Thoracic aorta (tissue), 2 donors: ENCODE results near the gene MYO3B. TPM values are rescaled to one million over a fixed set of nuclear protein-coding genes. Genes with fewer than 3 reads are reported as not detected.

Experiments
- ATAC-seq: fragments of 150-250 bp; one replicate; pipeline ENCODE4 v1.8.0; 2017; ENCODE audit warnings: low read depth; ENCODE audit not compliant: insufficient number of reproducible peaks, low FRiP score
- DNase-seq: peaks from one replicate; pipeline ENCODE4 v3.0.0-alpha.2; 2020; ENCODE audit warnings: low spot score
- H3K27ac ChIP-seq, 2 donors: fragments of 200-600 bp; sonication (generic); 1 replicate in 1 of 2; 2 replicates in 1 of 2; pipeline ENCODE4 v1.5.1; 2016; ENCODE audit warnings: mild to moderate bottlenecking in 2 of 2, moderate library complexity in 2 of 2
- H3K27me3 ChIP-seq: fragments of 200-600 bp; sonication (generic); replicated peaks from 2 replicates; pipeline ENCODE4 v1.6.0; 2016; ENCODE audit warnings: mild to moderate bottlenecking; ENCODE audit not compliant: insufficient read depth
- H3K36me3 ChIP-seq: fragments of 200-600 bp; sonication (generic); one replicate; pipeline ENCODE4 v1.5.1; 2016
- H3K4me1 ChIP-seq, 2 donors: fragments of 200-600 bp; sonication (generic); 1 replicate in 1 of 2; 2 replicates in 1 of 2; pipeline versions ENCODE4 v1.5.1 to v1.6.0; 2016; ENCODE audit warnings: low read depth in 2 of 2, mild to moderate bottlenecking in 1 of 2; ENCODE audit not compliant: control insufficient read depth in 1 of 2
- H3K4me3 ChIP-seq: fragments of 200-600 bp; sonication (generic); 2 replicates; pipeline ENCODE4 v1.5.1; 2016; ENCODE audit warnings: mild to moderate bottlenecking
- H3K9me3 ChIP-seq: fragments of 200-600 bp; sonication (generic); 2 replicates; pipeline ENCODE4 v1.5.1; 2016
- total RNA-seq, 2 donors: library from RNA; depleted of rRNA; stranded (reverse); fragments of >200 nt; gene quantifications; one replicate each; pipeline versions ENCODE4 v1.1.0 to v1.2.3, GENCODE V29; 2016
- TF ChIP-seq, protein P1 (sequence below): fragments of 200-600 bp; sonication (generic); IDR thresholded peaks from one replicate; pipeline ENCODE4 v1.5.1; 2019; ENCODE audit warnings: antibody characterized with exemption

Gene MYO3B
- total RNA-seq, 2 donors from 2014 or later: not detected

DNA sequence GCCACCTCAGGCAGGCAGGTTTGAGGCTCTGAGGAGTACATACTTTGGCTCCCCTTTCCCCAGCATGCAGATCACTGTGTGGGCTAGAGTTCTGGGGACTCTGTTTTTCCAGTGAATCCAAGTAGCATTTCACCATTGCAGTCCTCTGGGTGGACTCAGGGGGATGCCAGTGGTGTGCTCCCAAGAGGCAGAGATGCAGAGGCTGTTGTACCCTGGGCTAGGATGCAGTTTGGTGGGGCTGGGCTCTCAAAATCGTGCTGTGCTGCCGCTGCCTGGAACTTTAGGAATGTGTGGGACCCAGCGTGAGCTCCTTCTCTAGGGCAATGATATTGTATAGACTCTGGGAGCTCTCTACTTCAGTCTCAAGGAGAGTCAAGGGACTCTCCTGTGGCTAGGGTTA, 104.9 kb downstream of the MYO3B start:
- Histone ChIP-seq H3K27me3 (no peaks in the 10 kb centered on the region), H3K4me3 (no peak overlapping the region), H3K9me3 (no peaks in the 10 kb centered on the region), H3K36me3 (no peaks in the 10 kb centered on the region), H3K4me1 (no peaks in the 10 kb centered on the region), H3K27ac (no peak overlapping the region)
- TF ChIP-seq, protein P1, sequence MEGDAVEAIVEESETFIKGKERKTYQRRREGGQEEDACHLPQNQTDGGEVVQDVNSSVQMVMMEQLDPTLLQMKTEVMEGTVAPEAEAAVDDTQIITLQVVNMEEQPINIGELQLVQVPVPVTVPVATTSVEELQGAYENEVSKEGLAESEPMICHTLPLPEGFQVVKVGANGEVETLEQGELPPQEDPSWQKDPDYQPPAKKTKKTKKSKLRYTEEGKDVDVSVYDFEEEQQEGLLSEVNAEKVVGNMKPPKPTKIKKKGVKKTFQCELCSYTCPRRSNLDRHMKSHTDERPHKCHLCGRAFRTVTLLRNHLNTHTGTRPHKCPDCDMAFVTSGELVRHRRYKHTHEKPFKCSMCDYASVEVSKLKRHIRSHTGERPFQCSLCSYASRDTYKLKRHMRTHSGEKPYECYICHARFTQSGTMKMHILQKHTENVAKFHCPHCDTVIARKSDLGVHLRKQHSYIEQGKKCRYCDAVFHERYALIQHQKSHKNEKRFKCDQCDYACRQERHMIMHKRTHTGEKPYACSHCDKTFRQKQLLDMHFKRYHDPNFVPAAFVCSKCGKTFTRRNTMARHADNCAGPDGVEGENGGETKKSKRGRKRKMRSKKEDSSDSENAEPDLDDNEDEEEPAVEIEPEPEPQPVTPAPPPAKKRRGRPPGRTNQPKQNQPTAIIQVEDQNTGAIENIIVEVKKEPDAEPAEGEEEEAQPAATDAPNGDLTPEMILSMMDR: no peak
- DNase-seq (no peak), ATAC-seq (no peak)

DNA sequence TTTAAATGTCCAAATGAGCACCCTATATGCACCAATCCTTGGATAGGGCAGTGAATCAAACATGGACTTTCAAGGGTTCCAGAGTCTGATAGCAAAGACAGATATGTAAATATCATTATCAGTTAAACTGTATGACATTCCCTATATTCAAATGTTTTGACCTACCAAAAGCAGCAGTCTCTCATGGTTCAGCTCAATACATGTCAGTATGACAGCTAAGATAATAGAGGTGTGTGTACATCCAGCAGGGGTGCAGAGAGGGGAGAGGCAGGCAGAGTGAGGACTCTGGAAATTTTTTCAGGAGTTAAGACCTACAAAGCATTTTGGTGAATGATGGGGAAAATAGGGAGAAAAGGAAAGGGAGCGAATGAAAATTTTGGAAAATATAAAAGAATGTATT, 106.3 kb downstream of the MYO3B start:
- Histone ChIP-seq H3K36me3 (no peaks in the 10 kb centered on the region), H3K9me3 (no peaks in the 10 kb centered on the region), H3K27ac (no peak overlapping the region), H3K4me1 (no peaks in the 10 kb centered on the region), H3K27me3 (no peaks in the 10 kb centered on the region), H3K4me3 (no peak overlapping the region)
- ATAC-seq (no peak), DNase-seq (no peak)
- TF ChIP-seq, protein P1: no peak

DNA sequence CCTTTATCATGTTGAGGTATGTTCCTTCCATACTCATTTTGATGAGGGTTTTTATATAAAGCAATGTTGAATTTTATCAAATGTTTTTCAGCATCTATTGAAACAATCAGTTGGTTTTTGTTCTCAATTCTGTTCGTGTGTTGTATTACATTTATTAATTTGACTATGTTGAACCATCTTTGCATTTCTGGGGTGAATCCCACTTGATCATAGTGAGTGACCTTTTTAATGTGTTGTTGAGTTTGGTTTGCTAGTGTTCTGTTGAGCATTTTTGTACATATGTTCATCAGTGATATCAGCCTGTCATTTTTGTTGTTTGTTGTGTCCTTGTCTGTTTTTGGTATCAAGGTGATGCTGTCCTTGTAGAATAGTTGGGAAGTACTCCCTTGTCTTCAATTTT, 110.9 kb downstream of the MYO3B start:
- H3K9me3 ChIP-seq: no peaks in the 10 kb centered on the region
- H3K36me3 ChIP-seq: no peaks in the 10 kb centered on the region
- DNase-seq (no peak), ATAC-seq (no peak)
- no peaks in the 10 kb centered on the region for H3K4me1 ChIP-seq
- TF ChIP-seq, protein P1: no peak
- no peak overlapping the region for H3K27ac ChIP-seq
- H3K4me3 ChIP-seq: no peak overlapping the region
- H3K27me3 ChIP-seq: no peaks in the 10 kb centered on the region

DNA sequence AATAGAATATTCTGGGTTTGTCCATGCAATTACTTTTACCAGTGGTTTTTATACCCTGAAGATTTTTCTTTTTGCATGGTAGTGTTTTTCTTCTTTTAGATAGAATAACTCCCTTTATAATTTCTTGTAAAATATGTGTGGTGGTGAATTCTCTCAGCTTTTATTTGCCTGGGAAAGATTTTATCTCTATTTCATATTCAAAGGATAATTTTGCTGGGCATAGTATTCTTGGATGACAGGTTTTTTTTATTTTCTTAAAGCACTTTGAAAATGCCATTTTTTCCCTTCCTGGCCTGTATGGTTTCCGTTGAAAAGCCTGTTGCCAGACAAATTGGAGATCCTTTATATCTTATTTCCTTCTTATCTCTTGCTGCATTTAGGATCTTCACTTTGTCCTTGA, 113.5 kb downstream of the MYO3B start:
- Histone ChIP-seq H3K36me3 (no peaks in the 10 kb centered on the region), H3K9me3 (no peaks in the 10 kb centered on the region), H3K4me3 (no peak overlapping the region), H3K27me3 (no peaks in the 10 kb centered on the region), H3K4me1 (no peaks in the 10 kb centered on the region), H3K27ac (no peak overlapping the region)
- ATAC-seq: no peak
- DNase-seq: no peak
- TF ChIP-seq, protein P1: no peak

DNA sequence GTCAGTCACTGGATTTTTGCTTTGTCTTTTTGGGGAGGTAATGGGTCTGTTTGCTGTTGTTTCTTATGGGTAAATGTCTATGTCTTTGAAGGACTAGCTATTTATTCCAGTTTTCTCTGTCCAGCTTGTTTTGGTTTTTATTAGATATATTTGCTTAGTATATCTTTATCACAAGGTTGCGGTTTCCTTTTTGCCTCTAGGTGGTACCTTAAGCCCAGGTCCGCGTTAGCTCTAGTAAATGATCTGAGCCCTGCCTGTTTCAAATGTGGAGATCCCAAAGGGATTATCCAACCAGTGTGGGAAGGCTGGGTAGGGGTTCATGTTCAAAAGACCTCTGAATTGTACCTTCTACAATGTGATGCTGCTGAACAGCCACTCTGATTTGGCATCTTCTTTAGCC, 114.5 kb downstream of the MYO3B start:
- DNase-seq: no peak
- ATAC-seq: no peak
- no peaks in the 10 kb centered on the region for H3K9me3 ChIP-seq
- H3K4me1 ChIP-seq: no peaks in the 10 kb centered on the region
- H3K4me3 ChIP-seq: no peak overlapping the region
- H3K27ac ChIP-seq: no peak overlapping the region
- no peaks in the 10 kb centered on the region for H3K27me3 ChIP-seq
- H3K36me3 ChIP-seq: no peaks in the 10 kb centered on the region
- TF ChIP-seq, protein P1: no peak
